22Rv1 (cell line): ENCODE measurements around the gene GAPDHS.

Experiments
- ZFX ChIP-seq: fragments of 450-650 bp; IDR thresholded peaks from 2 replicates; pipeline ENCODE4 v1.6.1; 2017; ENCODE audit warnings: antibody characterized with exemption, borderline replicate concordance
- TF ChIP-seq, protein P1 (sequence below): fragments of 450-650 bp; IDR thresholded peaks from 2 replicates; pipeline ENCODE4 v1.5.1; 2017; ENCODE audit warnings: mild to moderate bottlenecking

- no peak for TF ChIP-seq ZFX
- TF ChIP-seq, protein P1, sequence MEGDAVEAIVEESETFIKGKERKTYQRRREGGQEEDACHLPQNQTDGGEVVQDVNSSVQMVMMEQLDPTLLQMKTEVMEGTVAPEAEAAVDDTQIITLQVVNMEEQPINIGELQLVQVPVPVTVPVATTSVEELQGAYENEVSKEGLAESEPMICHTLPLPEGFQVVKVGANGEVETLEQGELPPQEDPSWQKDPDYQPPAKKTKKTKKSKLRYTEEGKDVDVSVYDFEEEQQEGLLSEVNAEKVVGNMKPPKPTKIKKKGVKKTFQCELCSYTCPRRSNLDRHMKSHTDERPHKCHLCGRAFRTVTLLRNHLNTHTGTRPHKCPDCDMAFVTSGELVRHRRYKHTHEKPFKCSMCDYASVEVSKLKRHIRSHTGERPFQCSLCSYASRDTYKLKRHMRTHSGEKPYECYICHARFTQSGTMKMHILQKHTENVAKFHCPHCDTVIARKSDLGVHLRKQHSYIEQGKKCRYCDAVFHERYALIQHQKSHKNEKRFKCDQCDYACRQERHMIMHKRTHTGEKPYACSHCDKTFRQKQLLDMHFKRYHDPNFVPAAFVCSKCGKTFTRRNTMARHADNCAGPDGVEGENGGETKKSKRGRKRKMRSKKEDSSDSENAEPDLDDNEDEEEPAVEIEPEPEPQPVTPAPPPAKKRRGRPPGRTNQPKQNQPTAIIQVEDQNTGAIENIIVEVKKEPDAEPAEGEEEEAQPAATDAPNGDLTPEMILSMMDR, result no peak
Measured at GRCh38 chr19:35533201-35533821, at the start of gene GAPDHS.
